Body of pancreas (tissue), 4 donors: ENCODE results near the gene ARHGAP22. TPM values are rescaled to one million over a fixed set of nuclear protein-coding genes. Genes with fewer than 3 reads are reported as not detected.

ENCODE experiments used
- ATAC-seq: fragments of 150-250 bp; one replicate; pipeline ENCODE4 v1.9.1; 2016
- DNase-seq, 4 donors: peaks; one replicate each; pipeline ENCODE4 v3.0.0-alpha.2; 2019
- H3K27ac ChIP-seq, 4 donors: fragments of 200-600 bp; sonication (generic); 1 replicate in 3 of 4; 2 replicates in 1 of 4; pipeline versions ENCODE4 v1.5.1 to v1.6.1; 2016 to 2019; ENCODE audit warnings: mild to moderate bottlenecking in 1 of 4, mixed read lengths in 1 of 4, moderate library complexity in 1 of 4
- H3K27me3 ChIP-seq, 2 donors: fragments of 200-600 bp; sonication (generic); one replicate each; pipeline ENCODE4 v1.6.0; 2016; ENCODE audit warnings: mild to moderate bottlenecking in 1 of 2
- H3K36me3 ChIP-seq, 2 donors: fragments of 200-600 bp; sonication (generic); replicated peaks in 1 of 2; 2 replicates each; pipeline ENCODE4 v1.5.1; 2016; ENCODE audit warnings: low read depth in 2 of 2; ENCODE audit not compliant: insufficient read depth in 1 of 2
- H3K4me1 ChIP-seq: fragments of 200-600 bp; sonication (generic); one replicate; pipeline ENCODE4 v1.6.0; 2016
- H3K4me3 ChIP-seq, 2 donors: fragments of 200-600 bp; sonication (generic); 1 replicate in 1 of 2; 2 replicates in 1 of 2; pipeline ENCODE4 v1.5.1; 2016 to 2019
- H3K9me3 ChIP-seq, 3 donors: fragments of 200-600 bp; sonication (generic); 1 replicate in 2 of 3; 2 replicates in 1 of 3; pipeline ENCODE4 v1.5.1; 2016
- POLR2A ChIP-seq, 3 donors: fragments of 450-650 bp; IDR thresholded peaks; one replicate each; pipeline ENCODE4 v1.6.1; 2016; ENCODE audit warnings: antibody characterized with exemption in 3 of 3, mild to moderate bottlenecking in 2 of 3
- WGBS, 2 donors: methylation state at CpG; one replicate each; pipeline ENCODE4 v1.1.5; 2017; 5-methylcytosine and 5-hydroxymethylcytosine counted together
- intact Hi-C: fragments of 100-400 bp; cut with DNase I; formaldehyde crosslinking; loops from one replicate; pipeline ENCODE4 v1.15.1; 2023
- total RNA-seq, 2 donors: library from RNA; depleted of rRNA; stranded (reverse); fragments of >200 nt; gene quantifications; one replicate each; pipeline ENCODE4 v1.1.0, GENCODE V29; 2016
- TF ChIP-seq, protein P1 (sequence below), 7 experiments: fragments of 450-650 bp in 4 of 7; fragments of 200-600 bp in 3 of 7; sonication (generic) in 3 of 7; IDR thresholded peaks; one replicate each; pipeline ENCODE4 v1.5.1; 2016 to 2019; ENCODE audit warnings: antibody characterized with exemption in 7 of 7

The ARHGAP22 gene
- total RNA-seq, 2 donors from 2014 or later, result 1.6 to 4.6 TPM

DNA sequence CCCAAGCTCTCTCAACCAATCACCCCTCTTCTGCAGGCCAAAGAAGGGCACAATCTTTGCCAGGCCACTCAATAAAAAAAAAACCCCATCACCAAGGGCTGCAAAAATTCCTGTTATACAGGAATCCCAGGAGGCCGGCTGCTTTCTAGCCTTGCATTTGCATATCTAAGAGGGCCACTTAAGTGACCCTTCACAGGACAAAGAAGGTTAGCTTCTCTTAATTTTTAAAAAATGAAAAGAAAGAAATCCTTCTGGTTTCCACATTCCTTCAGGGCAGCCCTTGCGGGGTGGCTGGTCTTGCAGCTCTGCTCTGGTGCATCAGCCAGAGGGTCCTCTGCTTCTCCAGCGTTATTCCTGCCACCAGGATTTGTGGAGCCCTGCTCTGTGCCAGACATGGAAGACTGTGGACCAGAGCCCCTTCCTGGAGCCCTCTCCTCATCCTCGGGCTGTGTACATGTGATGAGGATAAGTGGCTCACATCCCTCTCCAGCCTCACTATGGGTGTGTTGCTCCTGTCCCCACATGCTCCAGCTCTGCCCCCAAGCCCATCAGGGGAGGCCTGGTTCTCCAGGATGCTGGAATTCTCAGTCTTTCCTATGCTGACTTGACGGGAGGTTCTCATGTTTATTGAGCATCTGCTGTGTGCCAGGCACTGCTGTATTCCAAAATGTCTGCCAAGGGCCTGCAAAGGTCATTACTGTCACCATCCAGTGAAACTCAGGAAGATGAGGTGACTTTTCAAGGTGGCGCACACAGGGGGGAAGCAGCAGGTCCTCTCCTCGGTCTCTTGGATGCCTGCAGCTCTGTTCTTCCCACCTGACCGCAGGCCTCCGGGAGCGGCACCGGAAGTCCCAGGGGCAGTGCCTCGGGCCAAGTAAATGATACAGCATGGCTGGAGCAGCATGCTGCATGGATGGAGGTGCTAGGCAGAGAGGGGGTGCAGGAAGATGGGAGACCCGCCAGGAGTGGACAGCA, 67.7 kb downstream of the ARHGAP22 start:
- H3K9me3 ChIP-seq, result no peaks in the 10 kb centered on the region
- H3K27me3 ChIP-seq, result no peaks in the 10 kb centered on the region
- ATAC-seq (no peak), DNase-seq (no peak)
- no peaks in the 10 kb centered on the region for H3K4me1 ChIP-seq
- no peaks in the 10 kb centered on the region for H3K36me3 ChIP-seq
- intact Hi-C loops, result no loop called here
- no peak overlapping the region for H3K27ac ChIP-seq
- TF ChIP-seq, protein P1, sequence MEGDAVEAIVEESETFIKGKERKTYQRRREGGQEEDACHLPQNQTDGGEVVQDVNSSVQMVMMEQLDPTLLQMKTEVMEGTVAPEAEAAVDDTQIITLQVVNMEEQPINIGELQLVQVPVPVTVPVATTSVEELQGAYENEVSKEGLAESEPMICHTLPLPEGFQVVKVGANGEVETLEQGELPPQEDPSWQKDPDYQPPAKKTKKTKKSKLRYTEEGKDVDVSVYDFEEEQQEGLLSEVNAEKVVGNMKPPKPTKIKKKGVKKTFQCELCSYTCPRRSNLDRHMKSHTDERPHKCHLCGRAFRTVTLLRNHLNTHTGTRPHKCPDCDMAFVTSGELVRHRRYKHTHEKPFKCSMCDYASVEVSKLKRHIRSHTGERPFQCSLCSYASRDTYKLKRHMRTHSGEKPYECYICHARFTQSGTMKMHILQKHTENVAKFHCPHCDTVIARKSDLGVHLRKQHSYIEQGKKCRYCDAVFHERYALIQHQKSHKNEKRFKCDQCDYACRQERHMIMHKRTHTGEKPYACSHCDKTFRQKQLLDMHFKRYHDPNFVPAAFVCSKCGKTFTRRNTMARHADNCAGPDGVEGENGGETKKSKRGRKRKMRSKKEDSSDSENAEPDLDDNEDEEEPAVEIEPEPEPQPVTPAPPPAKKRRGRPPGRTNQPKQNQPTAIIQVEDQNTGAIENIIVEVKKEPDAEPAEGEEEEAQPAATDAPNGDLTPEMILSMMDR (IDR thresholded peaks at IDR 0.05), result no peak
- no peak for TF ChIP-seq POLR2A (IDR thresholded peaks at IDR 0.05)
- no peak overlapping the region for H3K4me3 ChIP-seq
- WGBS, 2 donors, result 85 to 88% methylated on average over 13 of the region's 13 CpGs

DNA sequence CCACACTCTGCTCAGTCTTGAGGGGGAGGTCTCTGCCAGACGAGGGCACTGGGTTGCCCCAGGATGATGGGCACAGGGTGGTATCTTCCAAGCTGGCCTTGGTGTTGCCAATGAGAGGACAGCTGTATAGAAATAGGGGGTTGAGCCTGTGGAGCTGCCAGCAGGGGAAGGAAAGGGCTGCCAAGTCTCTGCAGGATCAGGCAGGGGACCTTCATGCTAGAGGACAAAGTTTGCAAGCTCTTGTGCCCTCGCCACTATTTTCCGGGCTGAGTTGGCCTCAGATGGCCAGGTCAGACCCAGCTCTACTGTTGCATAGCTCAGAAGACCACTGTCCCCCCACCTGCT, 68.7 kb downstream of the ARHGAP22 start:
- Histone ChIP-seq H3K4me1 (no peaks in the 10 kb centered on the region), H3K27me3 (no peaks in the 10 kb centered on the region), H3K9me3 (no peaks in the 10 kb centered on the region), H3K36me3 (no peaks in the 10 kb centered on the region), H3K4me3 (no peak overlapping the region), H3K27ac (no peak overlapping the region)
- intact Hi-C loops, result no loop called here
- 90 to 93% methylated on average over 3 of the region's 3 CpGs for WGBS, 2 donors
- DNase-seq, result no peak
- TF ChIP-seq, protein P1 (IDR thresholded peaks at IDR 0.05), result no peak
- no peak for TF ChIP-seq POLR2A (IDR thresholded peaks at IDR 0.05)
- ATAC-seq, result no peak

DNA sequence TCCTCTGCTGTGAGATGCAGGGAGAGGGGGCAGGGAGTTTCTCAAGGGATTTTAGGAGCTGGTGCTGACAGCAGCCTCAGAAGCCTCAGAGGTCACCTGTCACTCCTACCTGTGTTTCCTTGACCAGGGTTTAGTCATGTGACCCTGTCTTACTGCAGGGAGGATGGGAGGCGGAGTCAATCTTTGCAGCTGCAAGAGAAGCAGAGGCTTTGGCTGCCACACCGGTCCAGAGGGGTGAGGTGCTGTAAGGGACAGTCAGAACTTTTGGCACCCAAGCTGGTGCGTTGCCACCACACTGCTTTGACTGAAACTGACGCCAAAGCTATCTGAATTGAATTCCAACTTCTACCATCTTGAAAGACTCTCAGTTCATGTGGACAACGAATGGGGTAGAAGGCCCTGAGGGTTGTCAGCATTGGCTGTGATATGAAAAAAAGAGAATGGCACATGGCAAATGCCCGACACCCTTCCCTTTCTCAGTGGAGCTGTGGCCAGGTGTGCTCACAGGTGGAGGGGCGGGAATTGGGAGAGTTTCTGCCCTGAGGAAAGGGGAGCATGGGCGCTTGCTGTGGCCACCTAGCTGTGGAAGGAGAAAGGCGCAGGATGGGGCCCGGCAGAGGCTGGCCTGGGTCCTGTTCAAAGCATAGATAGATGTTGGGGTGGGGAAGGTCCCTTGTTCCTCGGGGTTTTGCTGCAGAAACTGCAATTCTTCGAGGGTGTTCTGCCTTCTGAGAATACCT, 69.3 kb downstream of the ARHGAP22 start:
- TF ChIP-seq, protein P1 (IDR thresholded peaks at IDR 0.05), result no peak
- TF ChIP-seq POLR2A (IDR thresholded peaks at IDR 0.05), result no peak
- H3K4me3 ChIP-seq, result no peak overlapping the region
- no peaks in the 10 kb centered on the region for H3K36me3 ChIP-seq
- no peak overlapping the region for H3K27ac ChIP-seq
- 88 to 90% methylated on average over 12 of the region's 12 CpGs for WGBS, 2 donors
- ATAC-seq (no peak), DNase-seq (no peak)
- intact Hi-C loops, result no loop called here
- H3K9me3 ChIP-seq, result no peaks in the 10 kb centered on the region
- no peaks in the 10 kb centered on the region for H3K27me3 ChIP-seq
- no peaks in the 10 kb centered on the region for H3K4me1 ChIP-seq

DNA sequence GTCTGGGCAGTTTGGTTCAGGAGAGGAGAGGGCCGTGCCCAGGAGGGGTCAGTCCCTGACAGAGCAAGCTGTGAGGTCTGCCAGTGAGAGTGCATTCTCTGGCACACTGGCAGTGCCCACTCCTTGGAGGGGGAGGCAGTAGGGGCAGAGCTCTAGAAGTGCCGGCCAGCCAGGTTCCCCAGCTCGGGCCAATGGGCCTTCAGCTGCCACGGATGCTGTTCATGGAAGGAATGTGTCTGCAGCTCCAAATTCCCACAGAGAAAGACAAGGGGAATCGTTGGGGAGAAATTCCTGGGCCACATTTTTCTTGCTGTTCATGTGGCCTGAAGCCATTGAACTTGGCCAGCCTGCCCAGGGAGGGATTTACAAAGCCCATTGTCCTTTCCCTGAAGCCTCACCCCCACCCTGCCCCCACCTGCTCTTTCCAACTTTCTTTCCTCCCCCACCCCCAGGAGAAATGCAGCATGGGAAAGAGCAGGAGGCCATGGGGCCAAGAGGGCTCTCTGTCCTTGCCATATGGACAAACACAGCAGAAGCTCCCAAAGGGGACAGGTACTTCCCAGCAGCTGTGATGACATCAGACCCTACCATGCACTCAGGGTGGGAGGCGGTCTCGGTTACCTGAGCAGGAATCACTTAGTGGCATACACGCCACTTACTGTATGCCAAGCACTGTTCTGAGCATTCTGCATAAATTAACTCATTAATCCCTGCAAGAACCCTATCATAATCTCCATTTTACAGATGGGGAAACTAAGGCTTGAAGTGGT, 70.7 kb downstream of the ARHGAP22 start:
- TF ChIP-seq, protein P1 (IDR thresholded peaks at IDR 0.05), result no peak
- no peak for TF ChIP-seq POLR2A (IDR thresholded peaks at IDR 0.05)
- intact Hi-C loops, result no loop called here

More for the DNA sequence above, 70.7 kb downstream of the ARHGAP22 start:
- Histone ChIP-seq H3K27ac (no peak overlapping the region), H3K36me3 (no peaks in the 10 kb centered on the region), H3K9me3 (no peaks in the 10 kb centered on the region), H3K27me3 (no peaks in the 10 kb centered on the region), H3K4me1 (no peaks in the 10 kb centered on the region), H3K4me3 (no peak overlapping the region)
- WGBS, 2 donors, result 50 to 59% methylated on average over 6 to 8 of the region's 8 CpGs
- ATAC-seq (peak; percentile 42), DNase-seq (no peak)
